Muscle of arm (tissue), 12 donors: ENCODE data around the gene MYO1D. TPM values are rescaled to one million over a fixed set of nuclear protein-coding genes. Genes with fewer than 3 reads are reported as not detected.
"Not testable (repeated sequence)": the region's sequence is repeated elsewhere in the genome, so short reads cannot be mapped to it uniquely, and the experiment has no call there.

Source experiments
- DNase-seq: peaks from one replicate; pipeline ENCODE4 v3.0.0-alpha.2; 2013
- polyA plus RNA-seq, 12 donors: library from polyadenylated mRNA; unstranded; fragments of 120-200 nt; gene quantifications; one replicate each; pipeline ENCODE4 v1.2.1, GENCODE V29; 2013; ENCODE audit not compliant: insufficient read length in 12 of 12

The MYO1D gene
- polyA plus RNA-seq, 12 donors, result 3.5 to 24.5 (median 6.2) TPM; not detected in 1

DNA sequence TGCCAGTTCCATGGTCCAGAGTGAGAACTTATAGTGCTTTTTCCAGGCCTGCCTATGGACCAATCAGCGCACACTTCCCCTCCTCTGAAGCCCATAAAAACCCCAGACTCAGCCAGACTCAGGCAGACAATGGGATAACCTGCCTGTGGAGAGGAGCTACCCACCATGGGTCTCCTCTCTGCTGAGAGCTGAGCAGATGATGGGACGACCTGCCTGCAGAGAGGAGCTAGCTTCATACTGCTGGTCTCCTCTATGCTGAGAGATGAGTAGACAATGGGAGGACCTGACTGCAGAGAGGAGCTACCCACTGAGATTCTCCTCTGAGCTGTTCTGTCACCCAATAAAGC, 144.7 kb downstream of the MYO1D start:
- no peak for DNase-seq

DNA sequence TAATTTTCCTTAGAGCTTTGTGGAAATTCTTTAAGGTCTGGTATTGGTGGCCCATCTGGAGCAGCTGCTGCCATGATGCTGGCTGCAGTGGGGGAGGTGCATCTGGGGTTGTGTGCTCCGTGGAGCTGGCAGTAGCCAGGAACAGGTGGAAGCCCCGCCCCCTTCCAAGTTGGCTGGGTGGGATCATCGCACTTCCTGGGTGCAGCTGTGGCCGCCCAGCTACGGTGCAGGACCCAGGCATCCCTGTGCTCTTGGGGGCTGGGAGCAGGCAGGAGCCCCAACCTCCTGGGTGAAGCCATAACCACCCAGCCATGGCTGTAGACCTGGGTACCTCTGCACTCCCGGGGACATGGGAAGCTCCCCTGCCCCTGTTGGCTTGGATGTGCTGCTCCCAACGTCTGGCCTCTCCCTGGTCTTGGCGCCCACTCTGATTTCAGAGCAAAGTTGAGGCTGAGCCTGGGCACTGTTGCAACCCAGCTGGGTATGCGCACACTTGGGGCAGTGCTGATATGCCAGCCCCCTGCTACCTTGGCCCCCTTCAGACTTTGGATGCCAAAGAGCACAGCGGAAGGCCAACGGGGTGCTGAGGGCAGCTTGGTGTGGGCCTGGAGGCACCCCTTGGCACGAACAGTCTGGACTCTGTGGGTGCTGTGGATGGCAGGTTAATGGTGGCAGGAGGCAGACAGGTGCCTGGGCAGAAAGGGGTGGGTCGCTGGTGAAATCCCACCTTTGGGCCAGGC, 145.2 kb downstream of the MYO1D start:
- DNase-seq, result no peak

DNA sequence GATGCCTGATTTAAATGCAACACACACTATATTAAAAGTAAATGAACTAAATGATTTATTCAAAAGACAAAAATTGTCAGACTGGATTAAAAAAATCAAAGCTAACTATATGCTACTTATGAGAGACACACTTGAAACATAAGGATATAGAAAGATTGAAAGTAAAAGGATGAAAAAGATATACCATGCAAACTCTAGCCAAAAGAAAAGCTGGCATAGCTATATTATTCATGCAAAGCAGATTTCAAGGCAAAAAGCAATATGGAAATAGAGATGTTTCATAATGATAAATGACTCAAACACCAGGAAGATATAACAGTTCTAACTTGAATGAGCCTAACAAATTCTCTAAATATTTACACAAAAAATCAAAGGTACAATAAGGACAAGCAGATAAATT, 149.2 kb downstream of the MYO1D start:
- DNase-seq, result no peak

DNA sequence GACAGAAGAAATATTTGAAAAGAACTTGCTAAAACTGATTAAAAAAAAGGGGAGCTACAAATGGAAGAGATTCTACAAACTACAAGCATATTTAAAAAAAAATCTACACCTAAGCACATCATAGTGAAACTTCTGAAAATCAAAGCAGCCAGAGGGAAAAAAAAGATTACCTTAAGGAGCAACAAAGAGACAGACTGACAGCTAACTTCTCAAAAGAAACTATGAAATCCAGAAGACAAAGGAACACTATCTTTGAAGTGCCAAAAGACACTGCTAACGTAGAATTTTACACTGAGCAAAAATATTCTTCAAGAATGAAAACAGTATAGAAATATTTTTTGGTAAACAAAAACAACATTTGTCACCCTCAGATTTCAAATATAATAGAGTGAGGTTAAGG, 151.2 kb downstream of the MYO1D start:
- no peak for DNase-seq

DNA sequence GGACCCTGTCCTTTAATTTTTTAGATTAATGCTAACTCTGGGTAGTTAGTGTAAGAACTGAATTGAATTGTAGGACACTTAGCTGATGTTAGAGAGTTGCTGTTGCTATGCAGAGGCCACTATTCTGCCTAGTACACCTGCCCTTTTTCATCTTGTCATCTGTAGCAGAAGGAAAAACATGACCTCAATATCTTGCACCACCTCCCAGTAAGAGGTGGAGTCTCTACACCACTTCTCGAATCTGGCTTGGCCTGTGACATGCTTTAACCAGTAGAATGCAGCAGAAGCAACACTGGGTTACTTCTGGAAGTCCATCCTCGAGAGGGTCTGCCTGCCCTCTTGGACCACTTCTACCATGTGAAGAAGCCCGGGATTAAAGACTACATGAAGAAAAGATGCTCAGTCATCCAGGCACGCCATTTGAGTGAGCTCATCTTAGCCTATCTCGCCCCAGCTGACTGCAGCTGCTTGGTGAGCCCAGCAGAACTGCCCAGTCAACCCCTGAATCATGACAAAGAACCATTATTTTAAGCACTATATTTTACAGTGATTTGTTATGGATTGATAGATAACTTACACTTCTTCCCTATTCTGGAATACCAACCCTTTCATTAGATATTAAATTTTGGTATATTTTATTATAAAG, 153.5 kb downstream of the MYO1D start:
- no peak for DNase-seq

DNA sequence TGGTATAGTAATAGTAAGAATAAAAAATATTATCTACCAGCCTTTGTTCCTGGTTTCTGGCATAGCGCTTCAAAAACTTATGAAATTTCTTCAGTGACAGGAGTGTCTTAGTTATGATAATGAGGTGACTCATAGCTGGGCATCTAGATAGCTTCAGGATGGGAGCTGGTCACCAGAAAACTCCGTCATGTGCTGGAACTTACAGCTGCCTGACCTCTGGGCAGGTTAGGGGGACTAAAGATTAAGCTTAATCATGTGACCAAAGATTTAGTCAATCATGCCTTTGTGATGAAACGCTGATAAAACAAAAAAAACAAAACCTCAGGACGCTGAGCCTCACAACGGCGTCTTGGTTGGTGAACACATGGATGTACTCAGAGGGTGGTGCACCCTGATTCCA, 154.2 kb downstream of the MYO1D start:
- DNase-seq, result no peak

DNA sequence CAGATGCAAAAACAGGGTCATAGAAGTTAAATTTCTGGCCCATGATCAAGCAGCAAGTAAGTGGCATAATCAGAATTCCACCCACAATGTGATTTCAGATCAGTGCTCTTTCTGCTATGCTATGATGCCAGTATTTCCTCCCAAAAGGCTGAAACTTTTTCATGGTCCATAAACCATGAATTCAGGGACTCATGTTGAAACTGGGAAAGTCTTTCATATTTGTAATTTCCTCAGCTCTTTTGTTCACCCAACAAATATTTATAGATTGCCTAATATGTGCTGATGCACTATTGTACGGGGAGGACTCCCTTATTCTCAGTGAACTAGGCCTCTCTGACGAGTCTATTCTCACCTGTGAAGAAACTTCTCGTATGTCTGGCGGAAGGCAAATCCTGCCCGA, 156.3 kb downstream of the MYO1D start:
- DNase-seq, result no peak

DNA sequence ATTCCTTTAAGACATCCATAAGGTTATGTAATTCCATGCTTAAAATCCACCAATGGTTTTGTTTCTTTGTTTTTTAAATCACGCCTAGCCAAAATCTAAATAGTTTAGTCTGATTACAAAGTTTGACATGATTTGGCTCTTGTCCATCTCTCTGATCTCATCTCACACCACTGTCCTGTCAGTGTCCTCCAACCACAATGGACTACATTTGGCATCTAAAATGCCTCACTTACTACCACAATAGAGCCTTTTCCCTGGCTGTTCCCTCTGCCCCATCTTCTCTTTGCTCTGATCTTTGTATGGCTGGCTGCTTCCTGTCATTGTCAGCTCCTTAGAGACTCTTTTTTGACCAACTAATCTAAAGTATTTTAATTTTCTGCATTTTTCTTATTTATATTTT, 157.2 kb downstream of the MYO1D start:
- DNase-seq, result no peak

DNA sequence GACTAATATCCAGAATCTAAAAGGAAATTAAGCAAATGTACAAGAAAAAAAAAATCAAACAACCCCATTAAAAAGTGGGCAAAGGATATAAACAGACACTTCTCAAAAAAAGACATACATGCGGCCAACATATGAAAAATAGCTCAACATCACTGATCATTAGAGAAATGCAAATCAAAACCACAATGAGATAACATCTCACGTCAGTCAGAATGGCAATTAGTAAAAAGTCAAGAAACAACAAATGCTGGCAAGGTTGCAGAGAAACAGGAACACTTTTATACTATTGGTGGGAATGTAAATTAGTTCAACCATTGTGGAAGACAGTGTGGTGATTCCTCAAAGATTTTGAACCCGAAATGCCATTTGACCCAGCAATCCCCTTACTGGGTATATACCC, 162.0 kb downstream of the MYO1D start:
- not testable (repeated sequence) for DNase-seq

DNA sequence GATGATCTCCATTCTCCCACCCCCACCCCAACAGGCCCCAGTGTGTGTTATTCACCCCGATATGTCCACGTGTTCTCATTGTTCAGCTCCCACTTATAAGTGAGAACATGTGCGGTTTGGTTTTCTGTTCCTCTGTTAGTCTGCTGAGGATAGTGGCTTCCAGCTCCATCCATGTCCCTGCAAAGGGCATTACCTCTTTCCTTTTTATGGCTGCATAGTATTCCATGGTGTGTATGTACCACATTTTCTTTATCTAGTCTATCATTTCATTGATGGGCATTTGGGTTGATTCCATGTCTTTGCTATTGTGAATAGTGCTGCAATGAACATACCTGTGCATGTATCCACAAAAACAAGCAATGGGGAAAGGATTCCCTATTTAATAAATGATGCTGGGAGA, 162.7 kb downstream of the MYO1D start:
- DNase-seq, result not testable (repeated sequence)

DNA sequence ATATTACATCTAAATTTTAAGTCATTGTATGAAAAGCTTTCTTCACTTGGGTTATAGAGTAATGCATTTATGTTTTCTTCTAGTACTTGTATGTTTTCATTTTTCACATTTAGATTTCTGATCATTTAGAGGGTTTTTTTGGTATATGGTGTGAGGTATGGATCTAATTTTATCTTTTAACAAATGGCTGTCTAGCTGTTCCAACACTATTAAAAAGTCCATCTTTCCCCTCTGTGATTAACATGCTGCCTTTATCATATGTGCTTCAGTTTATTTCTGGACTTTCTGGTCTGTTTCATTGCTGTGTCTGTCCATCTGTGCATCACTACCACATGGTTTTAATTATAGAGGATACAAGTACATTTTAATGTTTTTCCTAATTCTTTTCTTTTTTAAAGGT, 163.8 kb downstream of the MYO1D start:
- no peak for DNase-seq

DNA sequence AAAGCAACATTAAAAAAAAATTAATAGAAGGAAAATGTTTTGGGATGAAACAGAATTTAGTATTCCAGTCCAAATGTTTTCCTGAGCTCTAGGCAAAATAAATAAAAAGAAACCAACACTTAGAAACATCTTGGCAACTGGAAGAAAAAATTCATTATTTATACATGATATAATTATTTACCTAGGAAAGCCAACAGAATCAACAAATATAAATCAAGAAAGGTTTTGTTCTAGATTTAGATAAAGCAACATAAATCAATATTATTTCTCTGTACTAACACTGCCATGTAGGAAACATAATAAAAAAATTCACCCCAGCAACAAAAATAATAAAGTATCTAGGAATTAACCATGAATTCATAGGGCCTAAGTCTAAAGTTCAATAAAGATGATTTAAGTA, 167.4 kb downstream of the MYO1D start:
- no peak for DNase-seq

DNA sequence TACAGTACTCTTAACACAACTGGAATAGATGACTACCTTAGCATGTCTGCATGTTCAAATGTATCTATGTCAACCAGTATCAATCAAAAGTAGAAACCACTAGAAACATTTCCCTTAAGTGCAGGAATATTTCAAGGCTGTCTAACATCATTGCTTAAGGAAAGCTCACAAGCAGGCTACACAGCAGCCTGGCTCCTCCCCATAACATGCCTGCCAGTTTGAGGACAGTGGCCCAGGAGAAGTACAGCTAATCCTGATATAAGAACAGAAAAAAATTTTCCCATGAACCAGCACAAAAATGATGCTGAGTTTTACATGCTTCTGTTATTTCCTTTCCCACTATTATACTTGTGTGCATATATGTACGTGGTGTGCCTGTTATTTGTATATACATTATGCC, 175.1 kb downstream of the MYO1D start:
- DNase-seq, result no peak

DNA sequence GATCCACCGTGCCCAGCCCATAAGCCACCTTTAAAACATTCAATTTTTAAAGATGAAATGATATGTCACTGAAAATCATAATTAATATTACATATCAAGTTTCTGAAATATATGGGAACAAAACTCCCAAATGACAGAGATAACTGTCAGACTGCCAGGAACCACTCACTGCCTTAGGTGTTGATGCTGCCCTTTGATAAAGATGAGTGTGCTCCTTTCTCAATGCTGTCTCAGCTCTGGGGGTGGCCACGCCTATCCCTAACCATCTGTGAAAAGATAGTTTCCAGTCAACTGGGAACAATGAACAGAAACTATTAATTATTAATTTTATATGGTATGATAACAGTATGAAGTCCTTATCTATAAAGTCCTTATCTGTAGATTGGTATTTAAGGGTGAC, 177.7 kb downstream of the MYO1D start:
- DNase-seq, result no peak

DNA sequence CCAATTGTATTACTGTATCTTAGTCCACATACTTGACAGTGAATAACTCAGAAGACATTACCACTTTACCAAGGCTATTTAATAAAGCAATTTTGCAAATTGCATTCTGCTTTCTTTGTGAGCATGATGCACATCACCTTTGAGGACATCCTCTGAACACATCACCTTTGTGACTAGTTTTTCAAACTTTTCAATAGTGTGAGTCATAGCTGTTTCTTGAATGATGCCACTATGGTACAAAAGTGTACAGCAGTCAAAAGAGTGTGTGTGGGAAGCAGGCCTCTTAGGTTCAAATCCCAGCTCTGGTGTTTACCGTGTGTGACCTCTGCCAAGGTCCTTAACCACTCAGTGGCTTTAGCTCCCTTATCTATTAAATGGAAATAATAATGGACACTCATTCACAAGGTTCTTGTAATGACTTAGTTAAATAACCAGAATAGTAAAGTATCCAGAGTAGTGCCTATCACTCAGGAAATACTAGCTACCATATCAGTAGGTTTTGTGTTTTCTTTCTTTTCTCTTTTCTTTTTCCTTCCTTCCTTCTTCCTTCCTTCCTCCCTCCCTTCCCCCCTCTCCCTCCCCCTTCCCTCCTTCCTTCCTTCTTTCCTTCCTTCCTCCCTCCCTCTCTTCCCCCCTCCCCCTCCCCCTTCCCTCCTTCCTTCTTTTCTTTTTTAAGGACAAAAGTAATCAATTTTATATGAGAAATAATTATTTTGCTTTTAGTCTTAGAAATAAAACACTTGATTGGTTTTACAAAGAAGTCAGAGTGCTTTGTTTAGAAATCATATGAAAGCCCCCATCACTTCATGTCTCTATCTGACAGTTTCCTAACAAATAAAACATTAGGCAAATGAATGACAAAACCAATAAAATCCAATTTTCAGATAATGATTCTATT, 178.9 kb downstream of the MYO1D start:
- no peak for DNase-seq

DNA sequence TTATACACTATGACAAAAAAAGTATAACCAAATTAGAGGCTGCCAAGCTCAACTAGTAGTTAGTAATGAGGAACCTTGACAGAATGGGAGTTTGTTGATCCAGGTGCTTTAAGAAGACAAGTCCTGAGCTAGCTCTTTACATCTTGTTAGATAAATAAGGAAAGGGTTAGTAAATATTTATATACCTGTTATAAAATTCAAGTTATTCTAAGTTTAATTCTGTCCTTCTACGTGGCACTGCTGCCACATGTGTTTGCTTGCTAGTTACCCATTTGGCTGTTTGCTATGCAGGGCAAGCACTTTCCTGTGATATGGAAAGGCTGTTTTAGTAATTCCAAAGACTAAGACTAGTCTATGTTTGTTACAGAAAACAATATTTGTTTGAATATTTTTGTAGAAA, 180.5 kb downstream of the MYO1D start:
- DNase-seq, result no peak

DNA sequence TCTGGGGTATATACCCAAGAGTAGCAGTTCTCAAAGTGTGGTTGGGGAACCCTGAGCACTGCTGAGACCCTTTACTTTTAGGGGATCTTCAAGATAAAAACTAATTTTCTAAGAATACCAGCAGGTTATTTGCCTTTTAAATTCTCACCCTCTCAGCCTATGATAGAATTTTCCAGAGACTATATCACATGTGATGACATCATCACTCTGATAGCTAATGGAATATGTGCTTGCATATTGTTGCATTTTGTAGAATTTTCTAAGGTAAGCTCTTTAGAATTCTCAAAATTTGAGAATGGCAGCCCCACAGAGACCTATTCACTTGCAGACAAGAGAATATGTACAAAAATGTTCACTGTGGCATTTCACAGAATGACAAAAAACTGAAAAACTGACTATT, 181.1 kb downstream of the MYO1D start:
- no peak for DNase-seq

DNA sequence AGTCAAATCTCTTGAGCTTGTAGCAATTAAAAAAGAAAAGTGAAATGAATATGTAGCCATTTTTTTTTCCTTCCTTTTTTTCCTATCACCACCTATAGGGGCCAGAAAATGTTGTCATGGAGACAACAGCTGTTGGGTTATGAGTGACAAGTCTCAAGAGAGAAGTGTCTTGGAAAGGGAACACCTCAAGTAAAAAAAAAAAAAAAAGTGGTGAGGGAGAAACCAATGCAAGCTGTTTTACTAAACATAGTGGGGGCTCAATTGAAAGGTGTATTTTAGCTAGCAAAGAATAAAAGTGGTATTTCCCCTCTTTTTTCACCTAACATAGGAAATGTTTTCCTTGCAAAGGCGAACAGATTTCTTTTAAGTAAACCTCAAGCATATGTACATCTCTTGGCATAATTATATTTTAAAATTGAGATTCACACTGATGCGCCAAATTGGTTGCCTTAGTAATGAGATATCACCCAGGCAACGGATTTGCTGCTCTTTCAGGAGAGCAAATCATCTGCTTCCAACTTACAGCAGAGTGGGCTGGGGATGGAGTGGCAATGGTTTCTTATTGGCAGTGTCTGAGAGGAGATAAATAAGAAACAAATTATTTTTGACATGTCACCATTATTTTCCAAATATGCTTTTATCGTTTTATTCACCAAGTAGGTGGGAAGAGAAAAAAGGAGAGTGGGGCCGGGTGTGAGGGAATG, 183.6 kb downstream of the MYO1D start:
- no peak for DNase-seq

DNA sequence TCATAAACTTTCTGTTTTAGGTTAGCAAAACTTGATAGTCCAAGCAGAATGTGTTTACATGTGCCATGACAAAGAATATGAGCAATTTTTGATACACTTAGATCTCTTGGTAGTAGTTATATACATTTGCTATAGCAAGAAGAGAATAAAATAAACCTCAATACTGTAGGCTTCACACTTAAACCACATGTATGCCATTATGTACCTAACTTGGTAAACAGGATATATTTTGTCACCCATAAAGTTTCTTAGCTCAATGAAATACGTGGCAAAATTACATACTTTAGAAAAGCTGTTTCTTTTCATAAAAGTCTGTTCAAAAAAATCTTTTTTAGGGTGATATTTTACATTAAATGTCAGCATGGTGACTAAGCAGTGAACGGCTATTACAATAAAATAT, 184.7 kb downstream of the MYO1D start:
- no peak for DNase-seq

DNA sequence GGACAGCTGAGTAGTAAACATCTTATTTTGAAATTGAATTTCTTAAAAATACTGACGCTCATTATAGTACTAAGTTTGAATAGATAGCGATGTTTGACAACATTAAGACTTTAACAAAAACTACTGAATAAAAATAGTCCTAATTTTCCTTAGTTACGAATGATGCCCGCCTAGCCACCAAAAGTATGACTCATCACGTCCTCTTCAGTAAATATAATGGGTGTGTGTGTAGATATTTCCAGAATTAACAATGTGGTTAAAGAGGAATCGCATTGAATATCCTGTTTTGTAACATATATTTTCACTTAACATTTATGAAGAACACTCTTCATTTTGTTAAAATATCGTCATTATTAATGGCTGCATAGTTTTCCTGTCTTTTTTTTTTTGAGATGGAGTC, 187.6 kb downstream of the MYO1D start:
- DNase-seq, result no peak

DNA sequence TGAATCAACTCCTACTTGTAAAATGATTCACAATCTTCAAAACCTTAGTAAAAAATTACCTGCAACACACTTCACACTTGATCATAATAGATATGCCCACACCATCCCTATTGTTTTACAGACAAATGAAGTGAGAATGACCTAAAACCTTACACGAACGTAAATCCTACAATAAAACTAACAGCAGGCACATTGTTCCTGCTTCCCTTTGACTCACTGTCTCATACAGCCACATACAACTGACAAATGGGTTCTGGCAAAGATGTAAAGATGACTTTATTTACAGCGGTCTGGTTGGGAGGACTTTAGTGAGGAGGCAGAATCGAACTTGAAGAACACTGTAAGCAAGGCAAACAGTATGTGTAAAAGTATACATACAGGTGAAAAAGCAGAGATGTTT, 188.7 kb downstream of the MYO1D start:
- no peak for DNase-seq
